Measurements from ENCODE around the gene MEIS2. TPM values are rescaled to one million over a fixed set of nuclear protein-coding genes. Genes with fewer than 3 reads are reported as not detected.

Gene MEIS2
- total and polyA plus RNA-seq, 7 donors, result 1.4 to 154 (median 76.0) TPM

- Histone ChIP-seq H3K9me3 (no peaks in the 10 kb centered on the region), H3K27ac (peak overlapping the region in 3 of 4 donors; percentile 60 to 73 (median 67)), H3K4me1 (peaks cover 0 to 67% (median 52%) of the 10 kb centered on the region in 4 donors), H3K36me3 (peaks cover 0 to 19% (median 4%) of the 10 kb centered on the region in 4 donors), H3K27me3 (no peaks in the 10 kb centered on the region), H3K4me3 (no peak overlapping the region)
- WGBS, 2 donors, result 77 to 80% methylated on average over 3 of the region's 3 CpGs
- no peak for DNase-seq
- no peak for TF ChIP-seq EP300 (IDR thresholded peaks at IDR 0.05)
- TF ChIP-seq POLR2A (IDR thresholded peaks at IDR 0.05), result no peak
- TF ChIP-seq, protein P1, sequence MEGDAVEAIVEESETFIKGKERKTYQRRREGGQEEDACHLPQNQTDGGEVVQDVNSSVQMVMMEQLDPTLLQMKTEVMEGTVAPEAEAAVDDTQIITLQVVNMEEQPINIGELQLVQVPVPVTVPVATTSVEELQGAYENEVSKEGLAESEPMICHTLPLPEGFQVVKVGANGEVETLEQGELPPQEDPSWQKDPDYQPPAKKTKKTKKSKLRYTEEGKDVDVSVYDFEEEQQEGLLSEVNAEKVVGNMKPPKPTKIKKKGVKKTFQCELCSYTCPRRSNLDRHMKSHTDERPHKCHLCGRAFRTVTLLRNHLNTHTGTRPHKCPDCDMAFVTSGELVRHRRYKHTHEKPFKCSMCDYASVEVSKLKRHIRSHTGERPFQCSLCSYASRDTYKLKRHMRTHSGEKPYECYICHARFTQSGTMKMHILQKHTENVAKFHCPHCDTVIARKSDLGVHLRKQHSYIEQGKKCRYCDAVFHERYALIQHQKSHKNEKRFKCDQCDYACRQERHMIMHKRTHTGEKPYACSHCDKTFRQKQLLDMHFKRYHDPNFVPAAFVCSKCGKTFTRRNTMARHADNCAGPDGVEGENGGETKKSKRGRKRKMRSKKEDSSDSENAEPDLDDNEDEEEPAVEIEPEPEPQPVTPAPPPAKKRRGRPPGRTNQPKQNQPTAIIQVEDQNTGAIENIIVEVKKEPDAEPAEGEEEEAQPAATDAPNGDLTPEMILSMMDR (IDR thresholded peaks at IDR 0.05), result no peak
- TF ChIP-seq POLR2AphosphoS5 (IDR thresholded peaks at IDR 0.05), result no peak
- intact Hi-C loops (cut with DNase I), result no loop called here
These were observed 202.5 kb downstream of the MEIS2 start for GRCh38 chr15:36897834-36898233.

DNA sequence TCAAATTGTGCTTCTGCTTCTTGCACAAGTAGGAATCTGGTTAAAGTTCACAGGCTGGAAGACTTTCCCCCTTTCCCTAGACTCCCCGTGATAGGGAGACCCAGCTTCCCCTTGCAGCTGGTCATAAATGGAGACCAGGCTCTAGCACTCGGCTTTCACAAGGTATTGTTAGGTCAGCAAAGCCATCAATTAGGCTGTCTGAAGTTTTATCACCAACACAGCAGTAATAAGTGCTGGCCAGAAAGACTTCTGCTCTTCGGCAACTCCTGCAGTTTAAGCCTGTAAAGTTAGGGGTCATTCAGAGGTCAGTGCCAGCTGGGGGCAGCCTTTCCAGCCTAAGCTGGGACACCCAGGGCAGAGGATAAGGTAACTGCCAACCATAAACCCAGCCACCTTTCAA, 203.4 kb downstream of the MEIS2 start:
- H3K9me3 ChIP-seq, result no peaks in the 10 kb centered on the region
- H3K4me3 ChIP-seq, result no peak overlapping the region
- H3K27ac ChIP-seq, result peak overlapping the region in 3 of 4 donors; percentile 60 to 73 (median 67)
- H3K4me1 ChIP-seq, result peaks cover 0 to 67% (median 51%) of the 10 kb centered on the region in 4 donors
- DNase-seq, result no peak
- peaks cover 0 to 24% (median 4%) of the 10 kb centered on the region in 4 donors for H3K36me3 ChIP-seq
- intact Hi-C loops (cut with DNase I), result no loop called here
- WGBS, 2 donors, result 18 to 31% methylated on average over 3 of the region's 3 CpGs
- TF ChIP-seq EP300 (IDR thresholded peaks at IDR 0.05), result peak in 1 of 4 donors; percentile 10
- no peak for TF ChIP-seq POLR2A (IDR thresholded peaks at IDR 0.05)
- peak in 2 of 4 donors; percentile 32 to 40 for TF ChIP-seq POLR2AphosphoS5 (IDR thresholded peaks at IDR 0.05)
- TF ChIP-seq, protein P1 (IDR thresholded peaks at IDR 0.05), result no peak
- no peaks in the 10 kb centered on the region for H3K27me3 ChIP-seq

GRCh38 chr15:36894075-36894474, 206.3 kb downstream of the MEIS2 start:
- H3K36me3 ChIP-seq, result peaks cover 0 to 25% (median 4%) of the 10 kb centered on the region in 4 donors
- peak overlapping the region in 2 of 4 donors; percentile 15 to 32 for H3K27ac ChIP-seq
- H3K27me3 ChIP-seq, result no peaks in the 10 kb centered on the region
- peaks cover 0 to 83% (median 54%) of the 10 kb centered on the region in 4 donors for H3K4me1 ChIP-seq
- TF ChIP-seq POLR2AphosphoS5 (IDR thresholded peaks at IDR 0.05) (no peak), EP300 (IDR thresholded peaks at IDR 0.05) (no peak), POLR2A (IDR thresholded peaks at IDR 0.05) (no peak)
- TF ChIP-seq, protein P1 (IDR thresholded peaks at IDR 0.05), result no peak
- no peaks in the 10 kb centered on the region for H3K9me3 ChIP-seq
- WGBS, 2 donors, result 69 to 82% methylated on average over 4 of the region's 4 CpGs
- intact Hi-C loops (cut with DNase I), result no loop called here
- H3K4me3 ChIP-seq, result no peak overlapping the region
- no peak for DNase-seq

GRCh38 chr15:36893276-36893675, 207.1 kb downstream of the MEIS2 start:
- peaks cover 0 to 83% (median 57%) of the 10 kb centered on the region in 4 donors for H3K4me1 ChIP-seq
- WGBS, 2 donors, result 85 to 95% methylated on average over 1 of the region's 1 CpG
- H3K27me3 ChIP-seq, result no peaks in the 10 kb centered on the region
- H3K36me3 ChIP-seq, result peaks cover 0 to 25% (median 4%) of the 10 kb centered on the region in 4 donors
- no peaks in the 10 kb centered on the region for H3K9me3 ChIP-seq
- intact Hi-C loops (cut with DNase I), result no loop called here
- DNase-seq, result no peak
- peak overlapping the region in 2 of 4 donors; percentile 15 to 32 for H3K27ac ChIP-seq
- H3K4me3 ChIP-seq, result no peak overlapping the region
- TF ChIP-seq POLR2A (IDR thresholded peaks at IDR 0.05), result no peak
- TF ChIP-seq EP300 (IDR thresholded peaks at IDR 0.05), result no peak
- TF ChIP-seq POLR2AphosphoS5 (IDR thresholded peaks at IDR 0.05), result no peak
- TF ChIP-seq, protein P1 (IDR thresholded peaks at IDR 0.05), result no peak
